ENCODE results near the gene OSBP2.

The OSBP2 gene

GRCh38 chr22:30891443-30891755 is 196.7 kb downstream of the OSBP2 start:
- no peak for TF ChIP-seq CTCF (conservative IDR thresholded peaks at IDR 0.05; ENCODE audit: low read depth, low read length)
- H3K4me3 ChIP-seq (ENCODE audit: low read depth, low read length), result no peak overlapping the region
- DNase-seq (ENCODE audit: low read depth), result no peak

GRCh38 chr22:30891781-30892180 is 197.1 kb downstream of the OSBP2 start:
- no peak for DNase-seq (ENCODE audit: low read depth)
- TF ChIP-seq CTCF (conservative IDR thresholded peaks at IDR 0.05; ENCODE audit: low read depth, low read length), result no peak
- no peak overlapping the region for H3K4me3 ChIP-seq (ENCODE audit: low read depth, low read length)

GRCh38 chr22:30892286-30892685 is 197.6 kb downstream of the OSBP2 start:
- no peak for TF ChIP-seq CTCF (conservative IDR thresholded peaks at IDR 0.05; ENCODE audit: low read depth, low read length)

GRCh38 chr22:30892731-30893221 is 198.1 kb downstream of the OSBP2 start:
- H3K4me3 ChIP-seq (ENCODE audit: low read depth, low read length), result no peak overlapping the region
- TF ChIP-seq CTCF (conservative IDR thresholded peaks at IDR 0.05; ENCODE audit: low read depth, low read length), result no peak
- no peak for DNase-seq (ENCODE audit: low read depth)

More at GRCh38 chr22:30892286-30892685, 197.6 kb downstream of the OSBP2 start:
- DNase-seq (ENCODE audit: low read depth), result no peak
- H3K4me3 ChIP-seq (ENCODE audit: low read depth, low read length), result no peak overlapping the region

- DNase-seq (ENCODE audit: low read depth), result no peak
- no peak overlapping the region for H3K4me3 ChIP-seq (ENCODE audit: low read depth, low read length)
- TF ChIP-seq CTCF (conservative IDR thresholded peaks at IDR 0.05; ENCODE audit: low read depth, low read length), result no peak
Observed at GRCh38 chr22:30893434-30894370, 199.0 kb downstream of the OSBP2 start.

- no peak for TF ChIP-seq CTCF (conservative IDR thresholded peaks at IDR 0.05; ENCODE audit: low read depth, low read length)
- no peak overlapping the region for H3K4me3 ChIP-seq (ENCODE audit: low read depth, low read length)
- no peak for DNase-seq (ENCODE audit: low read depth)
Observed at GRCh38 chr22:30894371-30894740, 199.7 kb downstream of the OSBP2 start.
